HG02642 (cell line): ENCODE results near the gene GRIP2.

Experiments
- ATAC-seq: cut with Tn5 transposase; IDR thresholded peaks from one replicate; pipeline ENCODE4 v1.9.1; 2021; ENCODE audit warnings: mild to moderate bottlenecking; ENCODE audit not compliant: unreplicated experiment, poor library complexity

Gene GRIP2

GRCh38 chr3:14490255-14490654, 49.9 kb downstream of the GRIP2 start:
- no peak for ATAC-seq

GRCh38 chr3:14489641-14490040, 50.5 kb downstream of the GRIP2 start:
- no peak for ATAC-seq

- ATAC-seq = no peak
These were observed 51.7 kb downstream of the GRIP2 start for GRCh38 chr3:14488286-14489041.

GRCh38 chr3:14487821-14488220, 52.3 kb downstream of the GRIP2 start:
- no peak for ATAC-seq

- no peak for ATAC-seq
These were observed 53.1 kb downstream of the GRIP2 start for GRCh38 chr3:14487086-14487485.

- ATAC-seq = no peak
These were observed 53.7 kb downstream of the GRIP2 start for GRCh38 chr3:14486460-14486859.

GRCh38 chr3:14485981-14486380, 54.2 kb downstream of the GRIP2 start:
- no peak for ATAC-seq

- ATAC-seq = no peak
These were observed 55.4 kb downstream of the GRIP2 start for GRCh38 chr3:14484741-14485140.

- ATAC-seq = no peak
These were observed 56.9 kb downstream of the GRIP2 start for GRCh38 chr3:14483286-14483685.

GRCh38 chr3:14482271-14482721, 57.8 kb downstream of the GRIP2 start:
- no peak for ATAC-seq

GRCh38 chr3:14481646-14482036, 58.5 kb downstream of the GRIP2 start:
- ATAC-seq = no peak

GRCh38 chr3:14481018-14481645, 59.0 kb downstream of the GRIP2 start:
- no peak for ATAC-seq

- ATAC-seq = no peak
These were observed 59.7 kb downstream of the GRIP2 start for GRCh38 chr3:14480207-14481017.

GRCh38 chr3:14479591-14479990, 60.6 kb downstream of the GRIP2 start:
- ATAC-seq = no peak

- ATAC-seq = no peak
These were observed 61.1 kb downstream of the GRIP2 start for GRCh38 chr3:14478956-14479550.

GRCh38 chr3:14477311-14477935, 62.7 kb downstream of the GRIP2 start:
- ATAC-seq = no peak

- no peak for ATAC-seq
These were observed 63.4 kb downstream of the GRIP2 start for GRCh38 chr3:14476583-14477265.

- no peak for ATAC-seq
These were observed 64.5 kb downstream of the GRIP2 start for GRCh38 chr3:14475621-14476020.

GRCh38 chr3:14474363-14475081, 65.6 kb downstream of the GRIP2 start:
- no peak for ATAC-seq
